K562 (cell line): ENCODE results near the gene PHPT1. TPM values are rescaled to one million over a fixed set of nuclear protein-coding genes. Genes with fewer than 3 reads are reported as not detected.
"Not testable (repeated sequence)": the region's sequence is repeated elsewhere in the genome, so short reads cannot be mapped to it uniquely, and the experiment has no call there.

Experiments
- ATAC-seq: fragments of 200-7000 bp; cut with Tn5 transposase; 3 replicates; pipeline ENCODE4 v1.9.1; 2020; ENCODE audit warnings: moderate library complexity
- BruUV-seq: library from RNA; stranded (reverse); fragments of 400-500 nt; replicated peaks from 2 replicates; lab custom pipeline; 2021; lab: Mats Ljungman, UMichigan
- CTCF ChIA-PET: fragments of 300-600 bp; formaldehyde crosslinking; extraction: SDS; loops from one replicate; lab custom pipeline; 2021; ENCODE audit warnings: low intra/inter-chr PET ratio; lab: Yijun Ruan, JAX
- POLR2A ChIA-PET: fragments of 300-600, 350-650 bp; sonication (Branson Sonifier 250); formaldehyde crosslinking; extraction: SDS; loops from one replicate; lab custom pipeline; 2021; ENCODE audit warnings: antibody characterized with exemption, inconsistent platforms; lab: Yijun Ruan, JAX
- DNase-seq, 4 experiments: peaks; one replicate each; pipeline versions ENCODE4 v3.0.0 to v3.0.0-alpha.2; 2011 to 2018; ENCODE audit warnings: low spot score in 3 of 4, mixed read lengths in 3 of 4; ENCODE audit errors: extremely low read depth in 1 of 4
- FAIRE-seq: peaks from 2 replicates; lab custom pipeline; 2011; peaks lifted over from hg19 to GRCh38; lab: Jason Lieb, UNC
- H2AFZ ChIP-seq: 2 replicates; pipeline ENCODE4 v1.6.0; 2011; ENCODE audit warnings: low read depth, low read length, control low read depth, inconsistent platforms
- H3K27ac ChIP-seq: fragments of 200-600 bp; 3 replicates; pipeline ENCODE4 v1.8.0; 2011; ENCODE audit warnings: low read depth, mild to moderate bottlenecking, control low read depth, inconsistent platforms, low read length, moderate library complexity, mixed read lengths; ENCODE audit errors: extremely low read depth
- H3K27me3 ChIP-seq, 2 experiments: fragments of 300-600 bp in 1 of 2; 2 replicates in 1 of 2; 3 replicates in 1 of 2; pipeline versions ENCODE4 v1.6.0 to v1.8.0; 2011; ENCODE audit warnings: inconsistent platforms in 2 of 2, low read length in 2 of 2, mild to moderate bottlenecking in 1 of 2, mixed read lengths in 1 of 2, moderate library complexity in 1 of 2; ENCODE audit not compliant: control insufficient read depth in 2 of 2, insufficient read depth in 2 of 2
- H3K36me3 ChIP-seq: fragments of 300-600 bp; 3 replicates; pipeline ENCODE4 v1.8.0; 2011; ENCODE audit warnings: mild to moderate bottlenecking, low read length, inconsistent platforms; ENCODE audit not compliant: control insufficient read depth, insufficient read depth
- H3K4me1 ChIP-seq, 2 experiments: fragments of 200-600 bp in 1 of 2; replicated peaks in 1 of 2; 2 replicates in 1 of 2; 3 replicates in 1 of 2; pipeline versions ENCODE4 v1.5.1 to v1.8.0; 2011; ENCODE audit warnings: inconsistent platforms in 2 of 2, low read length in 2 of 2, mild to moderate bottlenecking in 1 of 2, mixed read lengths in 1 of 2, moderate library complexity in 1 of 2; ENCODE audit not compliant: control insufficient read depth in 2 of 2, insufficient read depth in 2 of 2
- H3K4me2 ChIP-seq: 2 replicates; pipeline ENCODE4 v1.6.1; 2011; ENCODE audit warnings: low read length, control low read depth, inconsistent platforms, mixed read lengths; ENCODE audit not compliant: insufficient read depth
- H3K4me3 ChIP-seq: fragments of 200-600 bp; sonication (generic), shearing (Covaris generic); 2 replicates; pipeline ENCODE4 v1.5.1; 2016; ENCODE audit warnings: control low read depth, inconsistent platforms
- H3K79me2 ChIP-seq: fragments of 200-600 bp; 3 replicates; pipeline ENCODE4 v1.8.0; 2011; ENCODE audit warnings: low read length, inconsistent platforms; ENCODE audit not compliant: control insufficient read depth, insufficient read depth
- H3K9ac ChIP-seq, 2 experiments: 2 replicates each; pipeline versions ENCODE4 v1.6.0 to v1.6.1; 2011; ENCODE audit warnings: low read depth in 2 of 2, low read length in 2 of 2, control low read depth in 1 of 2, inconsistent platforms in 1 of 2, mild to moderate bottlenecking in 1 of 2, mixed read lengths in 1 of 2; ENCODE audit not compliant: insufficient read depth in 1 of 2
- H3K9me1 ChIP-seq: one replicate; pipeline ENCODE4 v1.6.0; 2011; ENCODE audit warnings: inconsistent platforms, mild to moderate bottlenecking, low read length, moderate library complexity; ENCODE audit not compliant: control insufficient read depth, insufficient read depth
- H3K9me3 ChIP-seq: replicated peaks from 2 replicates; pipeline ENCODE4 v1.5.1; 2011; ENCODE audit warnings: low read depth, low read length, inconsistent platforms; ENCODE audit not compliant: control insufficient read depth, insufficient read depth
- H4K20me1 ChIP-seq: replicated peaks from 2 replicates; pipeline ENCODE4 v1.6.1; 2011; ENCODE audit warnings: low read length, inconsistent platforms, mixed read lengths; ENCODE audit not compliant: control insufficient read depth, insufficient read depth
- PCBP2 ChIP-seq: fragments of 200-400 bp; formaldehyde crosslinking; IDR thresholded peaks from 2 replicates; pipeline ENCODE4 v1.6.1; 2018; ENCODE audit warnings: low read length, low read depth, mild to moderate bottlenecking, moderate library complexity; ENCODE audit not compliant: poor library complexity, severe bottlenecking
- POLR2A ChIP-seq: fragments of 450-650 bp; conservative IDR thresholded peaks from 2 replicates; pipeline ENCODE4 v1.6.1; 2016
- POLR2G ChIP-seq: fragments of 200-400 bp; formaldehyde crosslinking; IDR thresholded peaks from 2 replicates; pipeline ENCODE4 v1.6.1; 2017; ENCODE audit warnings: low read depth, mild to moderate bottlenecking, antibody characterized with exemption, low read length, moderate library complexity
- WGBS: fragments of 100-300 bp; shearing (Covaris generic); methylation state at CpG from one replicate; pipeline ENCODE4 v1.1.6; 2016; ENCODE audit warnings: low coverage, mixed read lengths; ENCODE audit not compliant: insufficient coverage; ENCODE audit errors: missing lambda C conversion rate; 5-methylcytosine and 5-hydroxymethylcytosine counted together
- in situ Hi-C: fragments of 300-500 bp; cut with MboI; formaldehyde crosslinking; loops from 4 replicates; pipeline ENCODE4 v1.15.0; 2018; ENCODE audit warnings: inconsistent platforms, mixed read lengths
- intact Hi-C: fragments of 100-400 bp; cut with micrococcal nuclease; formaldehyde crosslinking; loops from 2 replicates; pipeline ENCODE4 v1.14.2; 2022
- polyA plus RNA-seq, 8 experiments: library from polyadenylated mRNA; depleted of rRNA in 4 of 8; stranded (reverse) in 5 of 8; unstranded in 3 of 8; fragments of >200 nt; fragmentation: Nextera tagmentation in 2 of 8; fragmentation: Illumina TruSeq in 1 of 8; extraction: Ambion mirVana in 2 of 8; extraction: Trizol in 1 of 8; gene quantifications; 2 replicates each; pipeline versions ENCODE4 v1.2.1 to v1.2.3, GENCODE V29; 2011 to 2014; ENCODE audit warnings: inconsistent platforms in 1 of 8, missing spikeins in 1 of 8
- total RNA-seq, 7 experiments: library from RNA; depleted of rRNA in 6 of 7; stranded (reverse); fragments of >200 nt in 6 of 7; fragmentation: Illumina TruSeq in 2 of 7; extraction: Trizol in 2 of 7; gene quantifications; 2 replicates each; pipeline versions ENCODE4 v1.2.1 to v1.2.3, GENCODE V29; 2011 to 2021; ENCODE audit warnings: low replicate concordance in 1 of 7
- TF ChIP-seq, protein P1 (sequence below): fragments of 450-650 bp; formaldehyde crosslinking; IDR thresholded peaks from 2 replicates; pipeline ENCODE4 v1.4.0; 2022; ENCODE audit warnings: mild to moderate bottlenecking, moderate library complexity

Gene PHPT1
- total and polyA plus RNA-seq, 9 of the 15 experiments (the other 6 are each of a cell fraction or from before 2014, with no cell fraction given), result 20.9 to 166 (median 129) TPM

DNA sequence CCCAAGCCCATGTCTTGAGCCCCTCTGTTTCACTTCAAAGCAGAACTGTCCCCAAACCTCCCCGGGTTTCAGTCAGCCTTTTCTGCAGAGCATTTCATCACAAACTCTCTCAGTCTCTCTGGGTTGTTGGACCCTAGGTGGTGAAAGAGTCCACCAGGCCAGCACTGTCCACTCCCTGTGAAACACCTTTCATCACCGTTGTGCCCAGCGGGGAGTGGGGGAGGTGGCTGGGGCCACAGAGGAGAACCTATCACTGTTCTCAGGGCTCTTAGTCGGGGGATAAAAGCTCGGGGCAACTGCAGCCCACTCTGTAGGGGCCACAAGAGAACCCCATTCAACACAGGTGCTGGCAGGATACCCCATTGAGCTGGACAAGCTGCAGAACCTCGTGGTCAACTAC lies 46.9 kb upstream of the PHPT1 start:
- peaks cover 23 to 80% of the 10 kb centered on the region in 2 experiments for H3K4me1 ChIP-seq
- no peak overlapping the region for H3K4me2 ChIP-seq
- TF ChIP-seq, protein P1, sequence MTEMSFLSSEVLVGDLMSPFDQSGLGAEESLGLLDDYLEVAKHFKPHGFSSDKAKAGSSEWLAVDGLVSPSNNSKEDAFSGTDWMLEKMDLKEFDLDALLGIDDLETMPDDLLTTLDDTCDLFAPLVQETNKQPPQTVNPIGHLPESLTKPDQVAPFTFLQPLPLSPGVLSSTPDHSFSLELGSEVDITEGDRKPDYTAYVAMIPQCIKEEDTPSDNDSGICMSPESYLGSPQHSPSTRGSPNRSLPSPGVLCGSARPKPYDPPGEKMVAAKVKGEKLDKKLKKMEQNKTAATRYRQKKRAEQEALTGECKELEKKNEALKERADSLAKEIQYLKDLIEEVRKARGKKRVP, result no peak
- TF ChIP-seq POLR2A (0 out of 2 replicates have a peak, but pooled peaks have one; percentile 8), PCBP2 (no peak)
- peaks cover 10% of the 10 kb centered on the region for H3K79me2 ChIP-seq
- 40% methylated on average over 6 of the region's 6 CpGs for WGBS
- BruUV-seq, result no TSS peak
- intact Hi-C loops, result no loop called here
- H3K9ac ChIP-seq, result 0 out of 4 replicates have a peak overlapping the region, but pooled peaks of 1 of the 2 experiments have one; percentile 61
- no peaks in the 10 kb centered on the region for H3K9me3 ChIP-seq
- H2AFZ ChIP-seq, result no peak overlapping the region
- no peaks in the 10 kb centered on the region for H3K27me3 ChIP-seq
- H3K36me3 ChIP-seq, result peaks cover 11% of the 10 kb centered on the region; the same call in 2 of the 3 replicates
- H3K27ac ChIP-seq, result no peak overlapping the region
- in situ Hi-C loops, result no loop called here
- DNase-seq, result no peak
- no peaks in the 10 kb centered on the region for H3K9me1 ChIP-seq
- H4K20me1 ChIP-seq, result no peaks in the 10 kb centered on the region
- H3K4me3 ChIP-seq, result no peak overlapping the region
- ChIA-PET CTCF (no interaction called here), POLR2A (interaction anchor here (0.6 to 0.7 kb wide), 3 partner anchors 9 to 188 kb away, joined by 3 to 6 read pairs (median 3); no protein-coding TSS in a partner anchor)
- no peak for FAIRE-seq
- ATAC-seq, result no peak

DNA sequence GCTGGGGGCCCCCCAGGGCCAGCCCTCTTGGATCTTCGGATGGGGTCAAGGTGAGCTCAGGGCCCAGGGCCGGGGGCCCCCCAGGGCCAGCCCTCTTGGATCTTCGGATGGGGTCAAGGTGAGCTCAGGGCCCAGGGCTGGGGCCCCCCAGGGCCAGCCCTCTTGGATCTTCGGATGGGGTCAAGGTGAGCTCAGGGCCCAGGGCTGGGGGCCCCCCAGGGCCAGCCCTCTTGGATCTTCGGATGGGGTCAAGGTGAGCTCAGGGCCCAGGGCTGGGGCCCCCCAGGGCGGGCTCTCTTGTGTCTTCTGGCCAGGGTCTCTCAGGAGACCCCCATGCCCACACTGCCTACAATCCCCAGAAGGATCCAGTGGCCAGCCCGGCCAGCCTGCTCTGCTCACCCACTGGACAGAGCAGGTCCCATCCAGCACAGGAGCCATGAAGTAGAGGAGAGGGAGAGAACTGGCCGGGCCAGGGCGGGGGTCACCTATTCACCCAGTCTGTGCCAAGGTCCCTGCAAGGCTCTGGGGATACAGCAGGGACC lies 46.1 kb upstream of the PHPT1 start:
- H3K27me3 ChIP-seq, ATAC-seq, DNase-seq, H4K20me1 ChIP-seq, CTCF ChIA-PET, H3K4me2 ChIP-seq, H3K27ac ChIP-seq, H2AFZ ChIP-seq, H3K9me3 ChIP-seq, FAIRE-seq, in situ Hi-C loops, BruUV-seq, H3K9me1 ChIP-seq, intact Hi-C loops, H3K4me3 ChIP-seq: not testable (repeated sequence)
- Histone ChIP-seq H3K36me3 (peaks cover 11% of the 10 kb centered on the region; the same call in 2 of the 3 replicates), H3K4me1 (peaks cover 23 to 86% of the 10 kb centered on the region in 2 experiments), H3K9ac (peak overlapping the region in 1 of 2 experiments; percentile 75; a peak in 2 of 4 replicates), H3K79me2 (peaks cover 18% of the 10 kb centered on the region)
- WGBS, result 100% methylated on average over 3 of the region's 9 CpGs
- POLR2A ChIA-PET, result interaction anchor here (0.6 to 0.7 kb wide), 2 partner anchors 9 to 37 kb away, joined by 3 to 6 read pairs; no protein-coding TSS in a partner anchor
- 0 out of 2 replicates have a peak, but pooled peaks have one; percentile 33 for TF ChIP-seq POLR2G
